SK-N-MC (cell line): ENCODE results near the gene ARPC2.

Experiments
- EZH2 ChIP-seq: fragments of 200-600 bp; sonication (generic); IDR thresholded peaks from one replicate; pipeline ENCODE4 v1.6.1; 2017; ENCODE audit warnings: antibody characterized with exemption
- FOXP2 ChIP-seq: optimal IDR thresholded peaks from 2 replicates; pipeline ENCODE3; 2011; ENCODE audit warnings: mild to moderate bottlenecking, moderate library complexity; ENCODE audit not compliant: insufficient read depth; ENCODE audit errors: extremely low read length, control extremely low read depth
- POLR2AphosphoS5 ChIP-seq: IDR thresholded peaks from 2 replicates; pipeline ENCODE4 v1.6.1; 2012; ENCODE audit warnings: mild to moderate bottlenecking, low read depth, low read length, borderline replicate concordance

GRCh38 chr2:218260742-218261422 is 43.9 kb downstream of the ARPC2 start, which contains the start of gene GPBAR1:
- TF ChIP-seq POLR2AphosphoS5 (no peak), EZH2 (no peak), FOXP2 (no peak)
